Measurements from ENCODE around the gene RPF1. TPM values are rescaled to one million over a fixed set of nuclear protein-coding genes. Genes with fewer than 3 reads are reported as not detected.

Gene RPF1
- 10 to 100 TPM; 17.9 to 33.2 TPM for total RNA-seq

GRCh38 chr1:84478876-84479868 lies at the start of gene RPF1:
TSS of gene RPF1 (plus strand) at chr1:84479266. CDS start at chr1:84479282, 16 bp downstream.
- Histone ChIP-seq H3K27me3 (replicated peaks; ENCODE audit: insufficient read depth) (no peaks in the 10 kb centered on the region), H3K4me1 (ENCODE audit: control insufficient read depth in 1 of 2, low read depth in 2 of 2) (peaks cover 15 to 17% of the 10 kb centered on the region in 2 donors), H3K4me3 (peak within 1 kb of the TSS; percentile 95), H3K27ac (peak within 1 kb of the TSS; percentile 85), H3K9me3 (no peaks in the 10 kb centered on the region), H3K36me3 (no peaks in the 10 kb centered on the region)
- peak; percentile 6 for DNase-seq (ENCODE audit: low spot score)
- TF ChIP-seq CTCF (IDR thresholded peaks at IDR 0.05): no peak
- peak; percentile 83 for ATAC-seq (ENCODE audit: insufficient number of reproducible peaks, low FRiP score, low read depth)

- no peak for ATAC-seq (ENCODE audit: insufficient number of reproducible peaks, low FRiP score, low read depth)
- no peak overlapping the region for H3K27ac ChIP-seq
- no peaks in the 10 kb centered on the region for H3K4me1 ChIP-seq (ENCODE audit: control insufficient read depth in 1 of 2, low read depth in 2 of 2)
- no peaks in the 10 kb centered on the region for H3K27me3 ChIP-seq (replicated peaks; ENCODE audit: insufficient read depth)
- no peaks in the 10 kb centered on the region for H3K36me3 ChIP-seq
- H3K4me3 ChIP-seq: no peak overlapping the region
- no peak for TF ChIP-seq CTCF (IDR thresholded peaks at IDR 0.05)
- DNase-seq (ENCODE audit: low spot score): no peak
- H3K9me3 ChIP-seq: no peaks in the 10 kb centered on the region
These were observed 48.5 kb upstream of the RPF1 start for GRCh38 chr1:84430546-84430945.

DNA sequence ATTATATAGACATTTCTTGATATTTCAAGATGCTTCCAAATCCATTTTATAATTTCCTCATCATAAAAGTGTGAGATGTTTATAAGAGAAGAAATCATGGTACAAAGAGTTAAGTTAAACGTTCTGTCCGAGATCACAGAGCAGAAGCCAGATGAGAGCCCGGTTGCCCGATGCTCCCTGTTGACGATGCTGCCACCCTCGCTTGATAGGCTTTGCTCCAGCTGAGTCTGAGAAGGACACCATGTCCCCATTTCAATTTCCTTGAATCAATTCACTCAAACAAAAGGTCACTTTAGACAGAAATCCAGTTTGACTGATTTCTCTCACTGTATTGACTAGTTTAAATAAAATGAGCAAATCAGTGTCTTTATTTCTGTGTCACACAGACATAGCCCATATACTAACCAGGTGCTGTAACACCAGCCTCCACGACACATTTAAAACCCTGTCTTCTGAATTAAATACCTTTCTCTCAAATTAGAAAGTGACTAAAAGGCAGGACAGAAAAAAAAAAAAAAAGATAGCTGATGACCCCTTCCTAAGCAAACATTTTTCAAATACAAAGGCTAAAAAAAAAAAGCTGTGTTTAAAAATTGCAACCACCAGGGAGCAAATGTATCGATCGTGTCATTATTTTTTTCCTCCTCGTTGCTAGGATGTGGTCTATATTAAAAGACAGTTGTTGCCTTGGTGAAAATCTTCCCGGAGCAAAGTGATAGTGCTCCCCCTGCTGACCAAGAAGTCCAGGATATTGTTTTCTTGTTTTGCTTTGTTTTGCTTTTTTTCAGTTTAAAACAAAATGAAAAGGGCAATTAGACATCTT lies 45.6 kb upstream of the RPF1 start:
- ATAC-seq (ENCODE audit: insufficient number of reproducible peaks, low FRiP score, low read depth): peak; percentile 81
- Histone ChIP-seq H3K27ac (no peak overlapping the region), H3K4me1 (ENCODE audit: control insufficient read depth in 1 of 2, low read depth in 2 of 2) (peaks cover 0 to 7% of the 10 kb centered on the region in 2 donors), H3K4me3 (peak overlapping the region; percentile 54), H3K36me3 (no peaks in the 10 kb centered on the region), H3K9me3 (no peaks in the 10 kb centered on the region), H3K27me3 (replicated peaks; ENCODE audit: insufficient read depth) (no peaks in the 10 kb centered on the region)
- peak; percentile 65 for TF ChIP-seq CTCF (IDR thresholded peaks at IDR 0.05)
- DNase-seq (ENCODE audit: low spot score): no peak

DNA sequence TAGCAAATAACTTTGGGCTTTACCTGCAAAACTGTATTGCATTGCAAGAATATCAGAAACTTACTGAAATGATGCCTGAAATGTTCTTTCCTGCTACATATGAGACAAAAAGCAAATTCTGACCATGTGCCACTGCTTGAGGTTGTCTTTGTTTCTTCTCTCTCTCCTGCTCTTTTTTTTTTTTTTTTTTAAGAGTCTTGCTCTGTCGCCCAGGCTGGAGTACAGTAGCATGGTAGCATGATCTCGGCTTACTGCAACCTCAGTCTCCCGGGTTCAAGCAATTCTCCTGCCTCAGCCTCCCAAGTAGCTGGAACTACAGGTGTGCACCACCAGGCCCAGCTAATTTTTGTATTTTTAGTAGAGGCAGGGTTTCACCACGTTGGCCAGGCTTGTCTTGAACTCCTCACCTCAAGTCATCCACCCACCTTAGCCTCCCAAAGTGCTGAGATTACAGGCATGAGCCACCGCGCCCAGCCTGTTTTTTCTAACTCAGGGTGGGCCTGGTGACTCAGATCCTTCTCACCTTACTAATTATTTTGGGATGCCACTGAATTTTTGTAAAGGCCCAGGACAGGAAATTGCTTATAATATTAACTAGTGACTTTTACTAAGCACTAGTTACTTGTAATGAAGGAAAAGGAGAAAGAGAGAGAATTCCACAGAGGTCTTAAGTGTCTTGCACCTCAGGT lies 44.8 kb upstream of the RPF1 start:
- ATAC-seq (ENCODE audit: insufficient number of reproducible peaks, low FRiP score, low read depth): no peak
- Histone ChIP-seq H3K4me3 (no peak overlapping the region), H3K4me1 (ENCODE audit: control insufficient read depth in 1 of 2, low read depth in 2 of 2) (peaks cover 0 to 7% of the 10 kb centered on the region in 2 donors), H3K9me3 (no peaks in the 10 kb centered on the region), H3K36me3 (no peaks in the 10 kb centered on the region), H3K27ac (no peak overlapping the region), H3K27me3 (replicated peaks; ENCODE audit: insufficient read depth) (no peaks in the 10 kb centered on the region)
- no peak for TF ChIP-seq CTCF (IDR thresholded peaks at IDR 0.05)
- no peak for DNase-seq (ENCODE audit: low spot score)

Data from thoracic aorta (tissue), 2 donors.